Transverse colon (tissue), 4 donors: ENCODE data around the gene IRF2.

ENCODE experiments used
- EP300 ChIP-seq: sonication (generic); formaldehyde crosslinking; IDR thresholded peaks from one replicate; pipeline ENCODE4 v1.6.1; 2017; ENCODE audit warnings: antibody characterized with exemption, low read depth
- POLR2A ChIP-seq: fragments of 450-650 bp; IDR thresholded peaks from one replicate; pipeline ENCODE4 v1.6.1; 2016; ENCODE audit warnings: antibody characterized with exemption, mild to moderate bottlenecking, moderate library complexity
- POLR2AphosphoS5 ChIP-seq, 3 donors: sonication (generic); formaldehyde crosslinking; IDR thresholded peaks; one replicate each; pipeline ENCODE4 v1.6.1; 2016; ENCODE audit warnings: antibody characterized with exemption in 3 of 3
- TF ChIP-seq, protein P1 (sequence below), 5 experiments: fragments of 200-600 bp in 3 of 5; fragments of 450-650 bp in 2 of 5; sonication (generic) in 3 of 5; IDR thresholded peaks; 1 replicate in 2 of 5; 2 replicates in 3 of 5; pipeline ENCODE4 v1.5.1; 2016 to 2017; ENCODE audit warnings: antibody characterized with exemption in 5 of 5, inconsistent platforms in 3 of 5, mild to moderate bottlenecking in 2 of 5, moderate library complexity in 1 of 5

DNA sequence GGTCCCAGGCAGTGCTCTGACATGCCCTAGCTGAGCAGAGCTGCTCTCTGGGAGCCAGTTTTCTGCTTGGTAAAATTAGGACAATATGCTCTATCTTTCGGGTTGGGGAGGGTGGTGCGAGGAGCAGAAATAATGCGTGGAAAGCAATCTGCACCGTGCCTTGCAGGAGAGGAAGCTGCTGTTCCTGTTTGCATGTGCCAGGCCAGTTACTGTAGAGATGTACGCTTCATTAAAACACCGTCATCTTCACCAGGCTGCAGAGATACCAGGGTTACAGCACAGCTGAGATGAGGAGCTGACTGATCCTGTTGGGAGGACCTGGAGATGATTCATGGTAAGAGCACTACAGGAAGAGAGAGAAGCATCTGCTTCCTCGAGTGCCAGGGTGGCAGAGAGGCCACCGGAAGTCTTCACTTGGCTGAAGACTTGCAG lies 29.5 kb upstream of the IRF2 start:
- TF ChIP-seq POLR2A: no peak
- TF ChIP-seq, protein P1, sequence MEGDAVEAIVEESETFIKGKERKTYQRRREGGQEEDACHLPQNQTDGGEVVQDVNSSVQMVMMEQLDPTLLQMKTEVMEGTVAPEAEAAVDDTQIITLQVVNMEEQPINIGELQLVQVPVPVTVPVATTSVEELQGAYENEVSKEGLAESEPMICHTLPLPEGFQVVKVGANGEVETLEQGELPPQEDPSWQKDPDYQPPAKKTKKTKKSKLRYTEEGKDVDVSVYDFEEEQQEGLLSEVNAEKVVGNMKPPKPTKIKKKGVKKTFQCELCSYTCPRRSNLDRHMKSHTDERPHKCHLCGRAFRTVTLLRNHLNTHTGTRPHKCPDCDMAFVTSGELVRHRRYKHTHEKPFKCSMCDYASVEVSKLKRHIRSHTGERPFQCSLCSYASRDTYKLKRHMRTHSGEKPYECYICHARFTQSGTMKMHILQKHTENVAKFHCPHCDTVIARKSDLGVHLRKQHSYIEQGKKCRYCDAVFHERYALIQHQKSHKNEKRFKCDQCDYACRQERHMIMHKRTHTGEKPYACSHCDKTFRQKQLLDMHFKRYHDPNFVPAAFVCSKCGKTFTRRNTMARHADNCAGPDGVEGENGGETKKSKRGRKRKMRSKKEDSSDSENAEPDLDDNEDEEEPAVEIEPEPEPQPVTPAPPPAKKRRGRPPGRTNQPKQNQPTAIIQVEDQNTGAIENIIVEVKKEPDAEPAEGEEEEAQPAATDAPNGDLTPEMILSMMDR (IDR thresholded peaks at IDR 0.05): no peak
- no peak for TF ChIP-seq POLR2AphosphoS5 (IDR thresholded peaks at IDR 0.05)
- TF ChIP-seq EP300: no peak
